Ovary (tissue), 9 donors: ENCODE data around the gene ABTB2. TPM values are rescaled to one million over a fixed set of nuclear protein-coding genes. Genes with fewer than 3 reads are reported as not detected.
"Not testable (repeated sequence)": the region's sequence is repeated elsewhere in the genome, so short reads cannot be mapped to it uniquely, and the experiment has no call there.

ENCODE experiments used
- DNase-seq, 5 donors: peaks; one replicate each; pipeline ENCODE4 v3.0.0-alpha.2; 2019 to 2020
- H3K27ac ChIP-seq, 2 donors: fragments of 200-600 bp; one replicate each; pipeline versions ENCODE4 v1.5.1 to v1.8.0; 2019 to 2022
- H3K27me3 ChIP-seq: fragments of 200-600 bp; one replicate; pipeline ENCODE4 v1.8.0; 2022
- H3K36me3 ChIP-seq: fragments of 200-600 bp; sonication (generic); one replicate; pipeline ENCODE4 v1.5.1; 2019
- H3K4me1 ChIP-seq: one replicate; pipeline ENCODE4 v1.8.1; 2013; ENCODE audit warnings: mild to moderate bottlenecking, moderate library complexity; ENCODE audit not compliant: insufficient read depth
- H3K4me3 ChIP-seq: fragments of 200-600 bp; sonication (generic); one replicate; pipeline ENCODE4 v1.5.1; 2017
- H3K9me3 ChIP-seq, 2 donors: fragments of 200-600 bp in 1 of 2; sonication (generic) in 1 of 2; one replicate each; pipeline versions ENCODE4 v1.5.1 to v1.8.1; 2013 to 2019; ENCODE audit warnings: mild to moderate bottlenecking in 1 of 2, moderate library complexity in 1 of 2
- EP300 ChIP-seq: sonication (generic); formaldehyde crosslinking; IDR thresholded peaks from one replicate; pipeline ENCODE4 v1.6.1; 2017; ENCODE audit warnings: antibody characterized with exemption
- POLR2A ChIP-seq: fragments of 450-650 bp; IDR thresholded peaks from one replicate; pipeline ENCODE4 v1.6.1; 2017; ENCODE audit warnings: antibody characterized with exemption, mild to moderate bottlenecking, moderate library complexity
- WGBS, 3 donors: extraction: QIAGEN DNeasy Blood & Tissue Kit in 1 of 3; methylation state at CpG; one replicate each; pipeline versions ENCODE4 v1.1.5 to v1.1.7; 2013 to 2017; 5-methylcytosine and 5-hydroxymethylcytosine counted together
- intact Hi-C, 4 donors: fragments of 100-400 bp; cut with DNase I; formaldehyde crosslinking; loops; one replicate each; pipeline versions ENCODE4 v1.11.0 to v1.15.1; 2022 to 2023
- polyA plus RNA-seq, 2 donors: library from polyadenylated mRNA; stranded (reverse); fragments of 200-250 nt in 1 of 2; fragments of 350-450 nt in 1 of 2; fragmentation: Illumina TruSeq in 1 of 2; extraction: RNeasy Lipid Tissue Mini Kit (QIAGEN cat#74804) in 1 of 2; gene quantifications; one replicate each; pipeline ENCODE4 v1.2.3, GENCODE V29; 2013 to 2014
- total RNA-seq, 7 donors: library from RNA; depleted of rRNA in 2 of 7; stranded (reverse); fragments of >200 nt in 2 of 7; fragmentation: NEBNext Ultra II Directional in 3 of 7; extraction: Animal tissue kit (Norgen Biotek cat#: 25700) in 3 of 7; gene quantifications; one replicate each; pipeline versions ENCODE4 v1.1.0 to v1.2.4, GENCODE V29; 2016 to 2023
- TF ChIP-seq, protein P1 (sequence below), 3 donors: fragments of 450-650 bp in 2 of 3; fragments of 200-600 bp in 1 of 3; IDR thresholded peaks; one replicate each; pipeline versions ENCODE4 v1.5.1 to v1.8.0; 2016 to 2022; ENCODE audit warnings: antibody characterized with exemption in 3 of 3, mild to moderate bottlenecking in 1 of 3
- donor health status: DM: no; HTN: no; CAD: no; lungs with moderate emphysema.
- donor health status: DM: no; HTN: no; CAD: no.
- donor health status: Bipolar disorder and iron deficiency.
- donor health status: DM: yes; HTN: yes; CAD: no.
- donor health status: DM: no; HTN: no; CAD: no.
- donor health status: DM: yes; HTN: yes; CAD: no.

Gene ABTB2
- total and polyA plus RNA-seq, 9 donors, result 1.2 to 7.2 (median 2.6) TPM

DNA sequence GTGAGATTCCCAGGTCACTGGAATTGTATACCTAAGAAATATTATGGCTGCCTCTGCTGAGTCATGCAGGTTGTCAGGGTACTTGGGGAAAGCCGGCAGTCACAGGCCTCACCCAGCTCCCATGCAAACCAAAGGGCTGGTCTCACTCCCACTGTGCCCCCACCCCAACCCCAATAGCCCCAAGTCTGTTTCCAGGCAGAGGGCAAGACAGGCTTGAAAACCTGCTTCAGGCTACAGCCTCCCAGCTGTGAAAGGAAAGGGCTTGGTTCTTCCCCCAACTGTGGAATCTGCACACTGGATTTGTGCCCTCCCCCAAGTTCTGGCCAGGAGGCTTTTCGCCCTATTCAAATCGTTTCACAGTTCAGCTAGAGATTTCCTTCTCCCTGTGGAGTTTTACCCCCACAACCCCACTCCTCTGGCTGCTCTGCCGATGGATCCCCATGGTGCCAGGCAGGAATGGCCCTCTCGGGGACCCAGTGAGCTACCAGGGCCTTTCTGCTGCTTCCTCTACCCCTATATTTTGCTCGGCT, 37.0 kb upstream of the ABTB2 start:
- Histone ChIP-seq H3K4me3 (no peak overlapping the region), H3K36me3 (no peaks in the 10 kb centered on the region), H3K27ac (no peak overlapping the region), H3K27me3 (no peaks in the 10 kb centered on the region), H3K9me3 (no peaks in the 10 kb centered on the region), H3K4me1 (no peaks in the 10 kb centered on the region)
- TF ChIP-seq EP300 (no peak), POLR2A (no peak)
- TF ChIP-seq, protein P1, sequence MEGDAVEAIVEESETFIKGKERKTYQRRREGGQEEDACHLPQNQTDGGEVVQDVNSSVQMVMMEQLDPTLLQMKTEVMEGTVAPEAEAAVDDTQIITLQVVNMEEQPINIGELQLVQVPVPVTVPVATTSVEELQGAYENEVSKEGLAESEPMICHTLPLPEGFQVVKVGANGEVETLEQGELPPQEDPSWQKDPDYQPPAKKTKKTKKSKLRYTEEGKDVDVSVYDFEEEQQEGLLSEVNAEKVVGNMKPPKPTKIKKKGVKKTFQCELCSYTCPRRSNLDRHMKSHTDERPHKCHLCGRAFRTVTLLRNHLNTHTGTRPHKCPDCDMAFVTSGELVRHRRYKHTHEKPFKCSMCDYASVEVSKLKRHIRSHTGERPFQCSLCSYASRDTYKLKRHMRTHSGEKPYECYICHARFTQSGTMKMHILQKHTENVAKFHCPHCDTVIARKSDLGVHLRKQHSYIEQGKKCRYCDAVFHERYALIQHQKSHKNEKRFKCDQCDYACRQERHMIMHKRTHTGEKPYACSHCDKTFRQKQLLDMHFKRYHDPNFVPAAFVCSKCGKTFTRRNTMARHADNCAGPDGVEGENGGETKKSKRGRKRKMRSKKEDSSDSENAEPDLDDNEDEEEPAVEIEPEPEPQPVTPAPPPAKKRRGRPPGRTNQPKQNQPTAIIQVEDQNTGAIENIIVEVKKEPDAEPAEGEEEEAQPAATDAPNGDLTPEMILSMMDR (IDR thresholded peaks at IDR 0.05), result no peak
- intact Hi-C loops, result no loop called here
- 78 to 83% (median 80%) methylated on average over 6 of the region's 6 CpGs for WGBS, 3 donors
- DNase-seq, result no peak

DNA sequence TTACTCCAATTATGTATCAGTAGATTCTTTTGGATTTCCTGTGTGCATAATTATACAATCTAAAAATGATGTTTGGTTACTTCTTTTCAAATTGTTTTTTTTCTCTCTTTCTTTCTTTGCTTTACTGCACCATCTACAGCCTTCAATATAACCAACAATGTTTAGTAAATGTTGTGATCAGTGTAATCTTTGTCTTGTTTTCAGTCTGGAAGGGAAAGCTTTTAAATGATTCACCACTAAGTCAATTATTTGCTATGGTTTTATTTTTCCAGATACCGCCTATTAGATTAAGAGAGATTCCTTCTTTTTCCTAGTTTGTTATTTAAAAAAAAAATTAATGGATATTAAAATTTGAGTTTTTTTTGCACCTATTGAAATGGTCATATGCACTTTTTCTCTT, 29.8 kb upstream of the ABTB2 start:
- no peaks in the 10 kb centered on the region for H3K36me3 ChIP-seq
- DNase-seq, result no peak
- TF ChIP-seq EP300 (no peak), POLR2A (no peak)
- TF ChIP-seq, protein P1 (IDR thresholded peaks at IDR 0.05), result no peak
- 72 to 90% (median 80%) methylated on average over 1 of the region's 1 CpG for WGBS, 3 donors
- H3K27ac ChIP-seq, result no peak overlapping the region
- no peaks in the 10 kb centered on the region for H3K4me1 ChIP-seq
- H3K9me3 ChIP-seq, result no peaks in the 10 kb centered on the region
- intact Hi-C loops, result no loop called here
- H3K4me3 ChIP-seq, result no peak overlapping the region
- H3K27me3 ChIP-seq, result no peaks in the 10 kb centered on the region

DNA sequence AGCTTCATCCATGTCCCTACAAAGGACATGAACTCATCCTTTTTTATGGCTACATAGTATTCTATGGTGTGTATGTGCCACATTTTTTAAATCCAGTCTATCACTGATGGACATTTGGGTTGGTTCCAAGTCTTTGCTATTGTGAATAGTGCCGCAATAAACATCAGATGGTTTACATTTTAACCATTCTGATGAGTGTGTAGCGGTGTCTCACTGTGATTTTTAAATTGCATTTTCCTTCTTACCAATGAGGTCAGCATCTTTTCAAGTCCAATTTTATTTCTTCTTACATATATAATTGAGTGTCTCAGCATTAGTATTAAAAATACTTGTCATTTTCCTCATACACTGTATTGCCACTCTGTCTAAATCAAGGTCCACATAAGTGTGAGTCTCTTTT, 28.5 kb upstream of the ABTB2 start:
- WGBS, 3 donors, result 91 to 95% (median 95%) methylated on average over 2 of the region's 2 CpGs
- H3K27ac ChIP-seq, H3K9me3 ChIP-seq, H3K4me1 ChIP-seq, H3K4me3 ChIP-seq, DNase-seq, intact Hi-C loops, H3K36me3 ChIP-seq, H3K27me3 ChIP-seq: not testable (repeated sequence)

DNA sequence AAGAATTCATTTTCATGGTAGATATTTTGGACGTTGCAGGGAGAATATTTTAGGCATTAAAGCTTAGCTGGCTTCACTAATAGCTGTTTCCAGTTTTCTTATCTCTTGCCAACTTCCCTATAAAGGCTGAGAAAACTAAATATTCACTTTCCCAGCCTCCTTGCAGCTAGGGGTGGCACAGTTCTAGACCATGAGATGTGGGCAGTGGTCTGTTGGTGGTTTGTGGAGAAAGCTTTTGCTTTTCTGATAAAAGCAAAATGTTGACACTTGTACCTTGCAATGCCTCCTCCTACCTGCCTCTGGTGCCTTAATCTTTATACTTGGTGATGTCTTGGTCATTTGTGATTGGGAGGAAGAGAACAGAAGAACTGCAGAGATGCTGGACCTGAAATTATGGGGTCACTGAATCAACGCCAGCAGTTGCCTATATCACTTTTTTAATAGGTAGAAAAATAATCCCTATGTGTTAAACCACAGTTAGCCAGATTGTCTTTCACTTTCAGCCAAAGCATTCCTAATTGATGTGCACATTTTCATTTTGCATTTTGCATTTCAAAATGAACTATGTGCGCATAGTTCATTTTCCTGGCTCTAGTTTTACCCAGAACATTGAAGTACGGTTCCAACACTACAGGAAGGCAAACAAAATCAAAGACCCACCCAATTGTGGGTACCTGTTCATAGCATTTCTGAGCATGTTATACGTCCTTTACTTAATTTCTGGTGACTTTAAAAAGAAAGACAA, 24.9 kb upstream of the ABTB2 start:
- H3K4me1 ChIP-seq, result no peaks in the 10 kb centered on the region
- TF ChIP-seq, protein P1 (IDR thresholded peaks at IDR 0.05), result no peak
- TF ChIP-seq POLR2A (no peak), EP300 (no peak)
- WGBS, 3 donors, result 55 to 74% (median 72%) methylated on average over 5 of the region's 5 CpGs
- H3K4me3 ChIP-seq, result no peak overlapping the region
- intact Hi-C loops, result no loop called here
- no peak overlapping the region for H3K27ac ChIP-seq
- DNase-seq, result no peak
- no peaks in the 10 kb centered on the region for H3K27me3 ChIP-seq
- no peaks in the 10 kb centered on the region for H3K9me3 ChIP-seq
- no peaks in the 10 kb centered on the region for H3K36me3 ChIP-seq

DNA sequence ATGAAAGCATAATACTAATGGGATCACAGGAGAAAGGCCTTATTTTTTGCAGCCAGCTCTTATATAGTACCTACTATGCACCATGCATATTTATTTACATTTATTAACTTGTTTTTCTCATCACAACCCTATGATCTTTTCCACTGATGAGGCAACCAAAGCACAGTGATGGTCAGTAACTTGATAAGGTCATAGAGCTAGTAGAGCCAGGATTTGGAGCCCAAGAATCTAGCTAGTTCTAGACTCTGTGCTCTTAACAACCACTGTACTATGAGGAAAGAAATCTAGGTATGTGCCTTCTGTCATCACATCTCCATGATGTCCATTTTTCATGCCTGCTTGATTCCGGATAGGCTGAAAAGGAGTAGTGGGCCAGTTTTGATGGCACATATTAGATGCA, 24.0 kb upstream of the ABTB2 start:
- TF ChIP-seq, protein P1 (IDR thresholded peaks at IDR 0.05), result no peak
- TF ChIP-seq EP300 (no peak), POLR2A (no peak)
- no peak overlapping the region for H3K27ac ChIP-seq
- no peaks in the 10 kb centered on the region for H3K36me3 ChIP-seq
- intact Hi-C loops, result no loop called here
- no peaks in the 10 kb centered on the region for H3K27me3 ChIP-seq
- no peaks in the 10 kb centered on the region for H3K4me1 ChIP-seq
- no peak for DNase-seq
- no peak overlapping the region for H3K4me3 ChIP-seq
- no peaks in the 10 kb centered on the region for H3K9me3 ChIP-seq
- 93 to 94% (median 93%) methylated on average over 1 of the region's 1 CpG for WGBS, 3 donors
